ENCODE data around the gene RNF113B. TPM values are rescaled to one million over a fixed set of nuclear protein-coding genes. Genes with fewer than 3 reads are reported as not detected.

The RNF113B gene
- polyA plus RNA-seq, 4 donors = not detected

GRCh38 chr13:98220271-98220791, 43.3 kb upstream of the RNF113B start:
- DNase-seq = no peak
- 74 to 81% (median 81%) methylated on average over 4 of the region's 4 CpGs for whole genome bisulfite sequencing, 3 donors
- H3K27ac ChIP-seq (ENCODE audit: low read depth in 1 of 3, low read length in 2 of 3) = no peak overlapping the region
- peaks cover 0 to 10% (median 2%) of the 10 kb centered on the region in 3 donors for H3K4me1 ChIP-seq (ENCODE audit: control insufficient read depth in 3 of 3, insufficient read depth in 2 of 3, low read depth in 1 of 3, low read length in 2 of 3)
- H3K4me3 ChIP-seq (ENCODE audit: low read depth in 1 of 3, low read length in 3 of 3) = no peak overlapping the region
- FAIRE-seq = no peak
- no peaks in the 10 kb centered on the region for H3K27me3 ChIP-seq (ENCODE audit: control insufficient read depth in 3 of 3, insufficient read depth in 3 of 3, low read length in 3 of 3)
- H3K36me3 ChIP-seq (ENCODE audit: control insufficient read depth in 3 of 3, insufficient read depth in 2 of 3, low read depth in 1 of 3, low read length in 3 of 3) = peaks cover 0 to 18% (median 0%) of the 10 kb centered on the region in 3 donors
- H3K9me3 ChIP-seq (ENCODE audit: control insufficient read depth in 2 of 2, insufficient read depth in 1 of 2, low read depth in 1 of 2, low read length in 1 of 2) = no peaks in the 10 kb centered on the region

- H3K27ac ChIP-seq (ENCODE audit: low read depth in 1 of 3, low read length in 2 of 3) = no peak overlapping the region
These were observed 42.6 kb upstream of the RNF113B start for GRCh38 chr13:98219685-98220084.

GRCh38 chr13:98217597-98217996, 40.5 kb upstream of the RNF113B start:
- Histone ChIP-seq H3K27me3 (ENCODE audit: control insufficient read depth in 3 of 3, insufficient read depth in 3 of 3, low read length in 3 of 3) (no peaks in the 10 kb centered on the region), H3K4me3 (ENCODE audit: low read depth in 1 of 3, low read length in 3 of 3) (no peak overlapping the region), H3K9me3 (ENCODE audit: control insufficient read depth in 2 of 2, insufficient read depth in 1 of 2, low read depth in 1 of 2, low read length in 1 of 2) (no peaks in the 10 kb centered on the region), H3K4me1 (ENCODE audit: control insufficient read depth in 3 of 3, insufficient read depth in 2 of 3, low read depth in 1 of 3, low read length in 2 of 3) (peaks cover 2 to 18% (median 2%) of the 10 kb centered on the region in 3 donors), H3K27ac (ENCODE audit: low read depth in 1 of 3, low read length in 2 of 3) (peak overlapping the region in 2 of 3 donors; percentile 7 to 39), H3K36me3 (ENCODE audit: control insufficient read depth in 3 of 3, insufficient read depth in 2 of 3, low read depth in 1 of 3, low read length in 3 of 3) (peaks cover 0 to 30% (median 0%) of the 10 kb centered on the region in 3 donors)
- FAIRE-seq (no peak), DNase-seq (no peak)
- WGBS, 3 donors = 87 to 97% (median 93%) methylated on average over 12 of the region's 12 CpGs

More at GRCh38 chr13:98219685-98220084, 42.6 kb upstream of the RNF113B start:
- peaks cover 0 to 18% (median 0%) of the 10 kb centered on the region in 3 donors for H3K36me3 ChIP-seq (ENCODE audit: control insufficient read depth in 3 of 3, insufficient read depth in 2 of 3, low read depth in 1 of 3, low read length in 3 of 3)
- no peaks in the 10 kb centered on the region for H3K9me3 ChIP-seq (ENCODE audit: control insufficient read depth in 2 of 2, insufficient read depth in 1 of 2, low read depth in 1 of 2, low read length in 1 of 2)
- peaks cover 0 to 10% (median 2%) of the 10 kb centered on the region in 3 donors for H3K4me1 ChIP-seq (ENCODE audit: control insufficient read depth in 3 of 3, insufficient read depth in 2 of 3, low read depth in 1 of 3, low read length in 2 of 3)
- H3K4me3 ChIP-seq (ENCODE audit: low read depth in 1 of 3, low read length in 3 of 3) = no peak overlapping the region
- no peak for FAIRE-seq
- no peaks in the 10 kb centered on the region for H3K27me3 ChIP-seq (ENCODE audit: control insufficient read depth in 3 of 3, insufficient read depth in 3 of 3, low read length in 3 of 3)
- no peak for DNase-seq
- 91 to 92% (median 92%) methylated on average over 6 of the region's 6 CpGs for WGBS, 3 donors

- FAIRE-seq (no peak), DNase-seq (no peak)
- WGBS, 3 donors = 65 to 80% (median 72%) methylated on average over 7 of the region's 7 CpGs
- Histone ChIP-seq H3K4me1 (ENCODE audit: control insufficient read depth in 3 of 3, insufficient read depth in 2 of 3, low read depth in 1 of 3, low read length in 2 of 3) (peaks cover 0 to 18% (median 2%) of the 10 kb centered on the region in 3 donors), H3K4me3 (ENCODE audit: low read depth in 1 of 3, low read length in 3 of 3) (no peak overlapping the region), H3K36me3 (ENCODE audit: control insufficient read depth in 3 of 3, insufficient read depth in 2 of 3, low read depth in 1 of 3, low read length in 3 of 3) (peaks cover 0 to 30% (median 0%) of the 10 kb centered on the region in 3 donors), H3K27me3 (ENCODE audit: control insufficient read depth in 3 of 3, insufficient read depth in 3 of 3, low read length in 3 of 3) (no peaks in the 10 kb centered on the region), H3K9me3 (ENCODE audit: control insufficient read depth in 2 of 2, insufficient read depth in 1 of 2, low read depth in 1 of 2, low read length in 1 of 2) (no peaks in the 10 kb centered on the region), H3K27ac (ENCODE audit: low read depth in 1 of 3, low read length in 2 of 3) (peak overlapping the region in 1 of 3 donors; percentile 44)
These were observed 39.7 kb upstream of the RNF113B start for GRCh38 chr13:98216711-98217285.

GRCh38 chr13:98216135-98216565, 39.1 kb upstream of the RNF113B start:
- WGBS, 3 donors = 29 to 43% (median 43%) methylated on average over 4 of the region's 4 CpGs
- peak overlapping the region in 1 of 3 donors; percentile 44 for H3K27ac ChIP-seq (ENCODE audit: low read depth in 1 of 3, low read length in 2 of 3)
- no peak for FAIRE-seq

GRCh38 chr13:98215508-98215907, 38.4 kb upstream of the RNF113B start:
- Histone ChIP-seq H3K27ac (ENCODE audit: low read depth in 1 of 3, low read length in 2 of 3) (no peak overlapping the region), H3K36me3 (ENCODE audit: control insufficient read depth in 3 of 3, insufficient read depth in 2 of 3, low read depth in 1 of 3, low read length in 3 of 3) (peaks cover 0 to 32% (median 0%) of the 10 kb centered on the region in 3 donors)
- FAIRE-seq = no peak

More at GRCh38 chr13:98216135-98216565, 39.1 kb upstream of the RNF113B start:
- Histone ChIP-seq H3K4me1 (ENCODE audit: control insufficient read depth in 3 of 3, insufficient read depth in 2 of 3, low read depth in 1 of 3, low read length in 2 of 3) (peaks cover 0 to 18% (median 2%) of the 10 kb centered on the region in 3 donors), H3K27me3 (ENCODE audit: control insufficient read depth in 3 of 3, insufficient read depth in 3 of 3, low read length in 3 of 3) (no peaks in the 10 kb centered on the region), H3K36me3 (ENCODE audit: control insufficient read depth in 3 of 3, insufficient read depth in 2 of 3, low read depth in 1 of 3, low read length in 3 of 3) (peaks cover 0 to 32% (median 0%) of the 10 kb centered on the region in 3 donors), H3K9me3 (ENCODE audit: control insufficient read depth in 2 of 2, insufficient read depth in 1 of 2, low read depth in 1 of 2, low read length in 1 of 2) (peaks cover 0 to 3% of the 10 kb centered on the region in 2 donors), H3K4me3 (ENCODE audit: low read depth in 1 of 3, low read length in 3 of 3) (no peak overlapping the region)
- DNase-seq = no peak

GRCh38 chr13:98214707-98215106, 37.6 kb upstream of the RNF113B start:
- peaks cover 0 to 8% of the 10 kb centered on the region in 2 donors for H3K9me3 ChIP-seq (ENCODE audit: control insufficient read depth in 2 of 2, insufficient read depth in 1 of 2, low read depth in 1 of 2, low read length in 1 of 2)
- peaks cover 0 to 34% (median 0%) of the 10 kb centered on the region in 3 donors for H3K36me3 ChIP-seq (ENCODE audit: control insufficient read depth in 3 of 3, insufficient read depth in 2 of 3, low read depth in 1 of 3, low read length in 3 of 3)
- WGBS, 3 donors = 21 to 58% (median 25%) methylated on average over 6 of the region's 6 CpGs
- peak in 1 of 2 donors; percentile 37 for DNase-seq
- FAIRE-seq = no peak
- H3K4me3 ChIP-seq (ENCODE audit: low read depth in 1 of 3, low read length in 3 of 3) = no peak overlapping the region
- H3K27me3 ChIP-seq (ENCODE audit: control insufficient read depth in 3 of 3, insufficient read depth in 3 of 3, low read length in 3 of 3) = no peaks in the 10 kb centered on the region
- no peak overlapping the region for H3K27ac ChIP-seq (ENCODE audit: low read depth in 1 of 3, low read length in 2 of 3)
- peaks cover 0 to 22% (median 2%) of the 10 kb centered on the region in 3 donors for H3K4me1 ChIP-seq (ENCODE audit: control insufficient read depth in 3 of 3, insufficient read depth in 2 of 3, low read depth in 1 of 3, low read length in 2 of 3)

More at GRCh38 chr13:98215508-98215907, 38.4 kb upstream of the RNF113B start:
- Histone ChIP-seq H3K4me1 (ENCODE audit: control insufficient read depth in 3 of 3, insufficient read depth in 2 of 3, low read depth in 1 of 3, low read length in 2 of 3) (peaks cover 0 to 18% (median 2%) of the 10 kb centered on the region in 3 donors), H3K9me3 (ENCODE audit: control insufficient read depth in 2 of 2, insufficient read depth in 1 of 2, low read depth in 1 of 2, low read length in 1 of 2) (peaks cover 0 to 8% of the 10 kb centered on the region in 2 donors), H3K27me3 (ENCODE audit: control insufficient read depth in 3 of 3, insufficient read depth in 3 of 3, low read length in 3 of 3) (no peaks in the 10 kb centered on the region), H3K4me3 (ENCODE audit: low read depth in 1 of 3, low read length in 3 of 3) (no peak overlapping the region)
- DNase-seq = no peak
- WGBS, 3 donors = 84 to 89% (median 85%) methylated on average over 6 of the region's 6 CpGs

GRCh38 chr13:98214008-98214643, 37.1 kb upstream of the RNF113B start:
- FAIRE-seq = no peak
- peak overlapping the region in 1 of 3 donors; percentile 45 for H3K27ac ChIP-seq (ENCODE audit: low read depth in 1 of 3, low read length in 2 of 3)
- peaks cover 0 to 22% (median 2%) of the 10 kb centered on the region in 3 donors for H3K4me1 ChIP-seq (ENCODE audit: control insufficient read depth in 3 of 3, insufficient read depth in 2 of 3, low read depth in 1 of 3, low read length in 2 of 3)
- DNase-seq = peak in 1 of 2 donors; percentile 31
- peaks cover 0 to 34% (median 0%) of the 10 kb centered on the region in 3 donors for H3K36me3 ChIP-seq (ENCODE audit: control insufficient read depth in 3 of 3, insufficient read depth in 2 of 3, low read depth in 1 of 3, low read length in 3 of 3)
- peaks cover 0 to 8% of the 10 kb centered on the region in 2 donors for H3K9me3 ChIP-seq (ENCODE audit: control insufficient read depth in 2 of 2, insufficient read depth in 1 of 2, low read depth in 1 of 2, low read length in 1 of 2)
- H3K27me3 ChIP-seq (ENCODE audit: control insufficient read depth in 3 of 3, insufficient read depth in 3 of 3, low read length in 3 of 3) = no peaks in the 10 kb centered on the region
- no peak overlapping the region for H3K4me3 ChIP-seq (ENCODE audit: low read depth in 1 of 3, low read length in 3 of 3)
- WGBS, 3 donors = 63 to 80% (median 69%) methylated on average over 16 of the region's 16 CpGs

Measured in small intestine (tissue), 7 donors.